GM18505 (cell line): Measurements from ENCODE around the gene ETV3.
"Not testable (repeated sequence)": the region's sequence is repeated elsewhere in the genome, so short reads cannot be mapped to it uniquely, and the experiment has no call there.

Experiments used
- ATAC-seq: cut with Tn5 transposase; IDR thresholded peaks from one replicate; pipeline ENCODE4 v1.9.1; 2021; ENCODE audit not compliant: unreplicated experiment
- POLR2A ChIP-seq: IDR thresholded peaks from 4 replicates; pipeline ENCODE4 v1.6.1; 2011; ENCODE audit warnings: borderline replicate concordance; ENCODE audit not compliant: insufficient read depth, insufficient read length; ENCODE audit errors: extremely low read depth

The ETV3 gene

GRCh38 chr1:157138220-157139051, at the start of gene ETV3:
TSS of gene ETV3 (minus strand) at chr1:157138395. CDS start at chr1:157136352, 2,043 bp downstream.
- peak; percentile 80 for ATAC-seq
- TF ChIP-seq POLR2A = peak; percentile 82

- TF ChIP-seq POLR2A = no peak
- no peak for ATAC-seq
These were observed 48.2 kb upstream of the ETV3 start for GRCh38 chr1:157186281-157186992.

GRCh38 chr1:157183870-157184269, 45.7 kb upstream of the ETV3 start:
- no peak for ATAC-seq
- TF ChIP-seq POLR2A = no peak

- not testable (repeated sequence) for ATAC-seq
These were observed 44.2 kb upstream of the ETV3 start for GRCh38 chr1:157182371-157182770.

- no peak for TF ChIP-seq POLR2A
- ATAC-seq = no peak
These were observed 43.6 kb upstream of the ETV3 start for GRCh38 chr1:157181790-157182189.

- TF ChIP-seq POLR2A = no peak
- no peak for ATAC-seq
These were observed 43.1 kb upstream of the ETV3 start for GRCh38 chr1:157181258-157181657.

- no peak for TF ChIP-seq POLR2A
- no peak for ATAC-seq
These were observed 40.3 kb upstream of the ETV3 start for GRCh38 chr1:157178490-157178889.

- no peak for ATAC-seq
- no peak for TF ChIP-seq POLR2A
These were observed 39.7 kb upstream of the ETV3 start for GRCh38 chr1:157177733-157178394.

- TF ChIP-seq POLR2A = no peak
- ATAC-seq = no peak
These were observed 38.5 kb upstream of the ETV3 start for GRCh38 chr1:157176591-157177121.

GRCh38 chr1:157176016-157176415, 37.8 kb upstream of the ETV3 start:
- ATAC-seq = no peak

GRCh38 chr1:157173900-157174410, 35.8 kb upstream of the ETV3 start:
- TF ChIP-seq POLR2A = no peak
- no peak for ATAC-seq

More at GRCh38 chr1:157176016-157176415, 37.8 kb upstream of the ETV3 start:
- no peak for TF ChIP-seq POLR2A

GRCh38 chr1:157173241-157173640, 35.0 kb upstream of the ETV3 start:
- ATAC-seq = not testable (repeated sequence)

GRCh38 chr1:157172591-157172990, 34.4 kb upstream of the ETV3 start:
- not testable (repeated sequence) for ATAC-seq

- not testable (repeated sequence) for ATAC-seq
These were observed 33.8 kb upstream of the ETV3 start for GRCh38 chr1:157171903-157172503.
